PC-9 (cell line): ENCODE results near the gene CTCF.

Source experiments
- EZH2 ChIP-seq: fragments of 200-600 bp; sonication (generic); IDR thresholded peaks from 2 replicates; pipeline ENCODE4 v1.8.0; 2017; ENCODE audit warnings: antibody characterized with exemption, low read depth
- TF ChIP-seq, protein P1 (sequence below): fragments of 200-600 bp; sonication (generic); conservative IDR thresholded peaks from 2 replicates; pipeline ENCODE4 v1.6.1; 2017; ENCODE audit warnings: mixed run types, antibody characterized with exemption, mild to moderate bottlenecking, moderate library complexity

DNA sequence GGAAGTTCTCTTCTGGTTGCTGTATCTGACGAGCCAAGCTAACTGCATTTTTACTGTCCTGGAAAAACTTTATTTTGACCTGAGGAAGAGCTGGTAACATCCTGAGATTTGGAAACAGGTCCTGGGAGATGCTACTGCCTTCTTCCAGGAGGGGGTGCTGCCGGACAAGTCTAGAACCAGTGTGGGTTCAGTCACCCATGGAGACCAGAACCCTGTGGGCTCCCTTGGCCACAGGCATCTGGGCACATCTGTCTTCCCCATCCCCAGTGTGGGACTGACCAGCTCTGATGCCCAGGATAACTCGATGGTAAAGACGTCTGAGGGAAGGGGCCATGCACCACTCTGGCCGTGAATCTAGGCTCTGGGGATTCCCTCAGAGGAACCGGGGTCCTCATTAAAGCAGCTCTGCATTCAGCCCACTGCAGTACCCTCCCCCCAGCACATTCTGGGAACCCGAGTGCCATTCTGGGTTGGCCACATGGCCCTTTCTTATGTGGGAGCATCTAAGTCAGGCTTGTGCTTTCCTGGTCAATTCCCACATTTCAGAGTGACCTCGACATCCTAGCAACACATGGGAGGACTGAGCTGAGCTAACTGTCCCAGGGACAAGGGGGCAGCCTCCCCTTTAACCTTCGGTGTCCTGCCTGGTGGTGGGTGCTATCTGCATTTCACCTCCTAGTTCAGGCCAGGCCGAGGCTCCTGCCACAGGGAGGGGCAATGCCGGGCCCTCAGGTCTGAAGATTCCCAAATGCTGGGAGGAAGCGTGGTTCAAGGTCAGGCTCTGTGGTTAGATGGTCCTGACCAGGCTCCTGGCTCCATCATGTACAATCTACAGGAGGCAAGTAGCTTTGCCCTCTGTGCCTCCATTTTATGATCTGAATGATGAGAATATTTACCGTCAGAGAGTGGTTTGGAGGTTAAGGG is 110.7 kb downstream of the CTCF start:
- TF ChIP-seq, protein P1, sequence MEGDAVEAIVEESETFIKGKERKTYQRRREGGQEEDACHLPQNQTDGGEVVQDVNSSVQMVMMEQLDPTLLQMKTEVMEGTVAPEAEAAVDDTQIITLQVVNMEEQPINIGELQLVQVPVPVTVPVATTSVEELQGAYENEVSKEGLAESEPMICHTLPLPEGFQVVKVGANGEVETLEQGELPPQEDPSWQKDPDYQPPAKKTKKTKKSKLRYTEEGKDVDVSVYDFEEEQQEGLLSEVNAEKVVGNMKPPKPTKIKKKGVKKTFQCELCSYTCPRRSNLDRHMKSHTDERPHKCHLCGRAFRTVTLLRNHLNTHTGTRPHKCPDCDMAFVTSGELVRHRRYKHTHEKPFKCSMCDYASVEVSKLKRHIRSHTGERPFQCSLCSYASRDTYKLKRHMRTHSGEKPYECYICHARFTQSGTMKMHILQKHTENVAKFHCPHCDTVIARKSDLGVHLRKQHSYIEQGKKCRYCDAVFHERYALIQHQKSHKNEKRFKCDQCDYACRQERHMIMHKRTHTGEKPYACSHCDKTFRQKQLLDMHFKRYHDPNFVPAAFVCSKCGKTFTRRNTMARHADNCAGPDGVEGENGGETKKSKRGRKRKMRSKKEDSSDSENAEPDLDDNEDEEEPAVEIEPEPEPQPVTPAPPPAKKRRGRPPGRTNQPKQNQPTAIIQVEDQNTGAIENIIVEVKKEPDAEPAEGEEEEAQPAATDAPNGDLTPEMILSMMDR, result peak; percentile 84
- TF ChIP-seq EZH2, result no peak
